Right lobe of liver (tissue), 4 donors: ENCODE results near the gene CNR2.

Source experiments
- POLR2A ChIP-seq: fragments of 450-650 bp; IDR thresholded peaks from one replicate; pipeline ENCODE4 v1.6.1; 2017; ENCODE audit warnings: antibody characterized with exemption, mild to moderate bottlenecking
- TF ChIP-seq, protein P1 (sequence below), 4 donors: fragments of 200-600 bp in 3 of 4; fragments of 450-650 bp in 1 of 4; IDR thresholded peaks; one replicate each; pipeline versions ENCODE4 v1.5.1 to v1.8.0; 2016 to 2022; ENCODE audit warnings: antibody characterized with exemption in 4 of 4, mild to moderate bottlenecking in 2 of 4
- donor health status: DM: no; HTN: no; CAD: no.
- donor health status: DM: no; HTN: no; CAD: no.
- donor health status: DM: no; HTN: yes; CAD: no.

DNA sequence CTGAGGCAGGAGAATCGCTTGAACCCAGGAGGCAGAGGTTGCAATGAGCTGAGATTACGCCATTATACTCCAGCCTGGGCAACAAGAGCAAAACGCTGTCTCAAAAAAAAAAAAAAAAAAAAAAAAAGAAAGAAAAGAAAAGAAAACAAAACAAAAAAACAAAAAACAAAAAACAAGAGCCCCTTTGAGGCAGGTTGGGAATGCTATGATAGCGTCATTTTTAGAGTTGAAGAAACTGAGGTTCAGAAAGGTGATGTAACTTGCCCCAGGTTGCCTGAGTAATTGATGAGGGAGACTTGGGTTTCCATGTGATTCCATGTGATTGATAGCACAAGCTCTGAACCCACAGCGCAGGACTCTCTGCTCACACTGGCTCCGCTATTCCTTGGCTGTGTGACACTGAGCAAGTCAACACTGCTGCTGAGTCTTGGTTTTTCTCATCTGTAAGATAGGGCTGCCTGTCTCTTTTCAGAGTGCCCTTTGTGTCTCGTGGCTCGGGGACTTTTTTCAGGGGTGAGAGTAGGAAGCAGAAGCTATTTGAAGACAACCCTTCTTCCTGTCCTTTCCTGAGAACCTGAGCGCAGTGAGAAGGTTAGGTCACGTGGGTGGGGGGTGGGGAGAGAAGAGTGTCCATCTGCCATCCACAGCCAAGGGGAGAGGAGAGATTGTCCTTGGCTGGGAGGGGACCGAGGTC is 2.5 kb downstream of the CNR2 start:
- no peak for TF ChIP-seq POLR2A
- TF ChIP-seq, protein P1, sequence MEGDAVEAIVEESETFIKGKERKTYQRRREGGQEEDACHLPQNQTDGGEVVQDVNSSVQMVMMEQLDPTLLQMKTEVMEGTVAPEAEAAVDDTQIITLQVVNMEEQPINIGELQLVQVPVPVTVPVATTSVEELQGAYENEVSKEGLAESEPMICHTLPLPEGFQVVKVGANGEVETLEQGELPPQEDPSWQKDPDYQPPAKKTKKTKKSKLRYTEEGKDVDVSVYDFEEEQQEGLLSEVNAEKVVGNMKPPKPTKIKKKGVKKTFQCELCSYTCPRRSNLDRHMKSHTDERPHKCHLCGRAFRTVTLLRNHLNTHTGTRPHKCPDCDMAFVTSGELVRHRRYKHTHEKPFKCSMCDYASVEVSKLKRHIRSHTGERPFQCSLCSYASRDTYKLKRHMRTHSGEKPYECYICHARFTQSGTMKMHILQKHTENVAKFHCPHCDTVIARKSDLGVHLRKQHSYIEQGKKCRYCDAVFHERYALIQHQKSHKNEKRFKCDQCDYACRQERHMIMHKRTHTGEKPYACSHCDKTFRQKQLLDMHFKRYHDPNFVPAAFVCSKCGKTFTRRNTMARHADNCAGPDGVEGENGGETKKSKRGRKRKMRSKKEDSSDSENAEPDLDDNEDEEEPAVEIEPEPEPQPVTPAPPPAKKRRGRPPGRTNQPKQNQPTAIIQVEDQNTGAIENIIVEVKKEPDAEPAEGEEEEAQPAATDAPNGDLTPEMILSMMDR (IDR thresholded peaks at IDR 0.05): no peak
